OCI-LY7 (cell line): Measurements from ENCODE around the gene TCERG1L. TPM values are rescaled to one million over a fixed set of nuclear protein-coding genes. Genes with fewer than 3 reads are reported as not detected.

Experiments
- BruUV-seq: library from RNA; stranded (reverse); fragments of 400-500 nt; replicated peaks from 2 replicates; lab custom pipeline; 2021; lab: Mats Ljungman, UMichigan
- CTCF ChIA-PET: fragments of 300-600 bp; sonication (Branson Sonifier 250); formaldehyde crosslinking; loops from one replicate; lab custom pipeline; 2022; ENCODE audit warnings: antibody characterized with exemption; ENCODE audit not compliant: unreplicated experiment; lab: Charles Lee
- POLR2A ChIA-PET: fragments of 300-600 bp; sonication (Branson Sonifier 250); formaldehyde crosslinking; loops from one replicate; lab custom pipeline; 2022; ENCODE audit warnings: antibody characterized with exemption; lab: Charles Lee
- DNase-seq: peaks from one replicate; pipeline ENCODE4 v3.0.0-alpha.2; 2015; ENCODE audit warnings: low spot score
- H2AFZ ChIP-seq: fragments of 200-600 bp; sonication (generic), shearing (Covaris generic); 2 replicates; pipeline ENCODE4 v1.6.1; 2014; ENCODE audit warnings: mild to moderate bottlenecking, antibody characterized with exemption, low read length, moderate library complexity
- H3K27ac ChIP-seq: fragments of 200-600 bp; sonication (generic); 2 replicates; pipeline ENCODE4 v1.5.1; 2014; ENCODE audit warnings: mixed run types, low read depth, mild to moderate bottlenecking, moderate library complexity, low read length, inconsistent platforms; ENCODE audit not compliant: poor library complexity, severe bottlenecking
- H3K36me3 ChIP-seq: fragments of 200-600 bp; sonication (generic); 2 replicates; pipeline ENCODE4 v1.6.1; 2014; ENCODE audit warnings: mild to moderate bottlenecking, antibody characterized with exemption, low read length, moderate library complexity, mixed read lengths; ENCODE audit not compliant: insufficient read depth
- H3K4me1 ChIP-seq: fragments of 200-600 bp; sonication (generic); 2 replicates; pipeline ENCODE4 v1.5.1; 2014; ENCODE audit warnings: mild to moderate bottlenecking, low read length; ENCODE audit not compliant: insufficient read depth, poor library complexity, severe bottlenecking
- H3K4me2 ChIP-seq: fragments of 200-600 bp; sonication (generic); 2 replicates; pipeline ENCODE4 v1.6.1; 2014; ENCODE audit warnings: mild to moderate bottlenecking, low read length
- H3K4me3 ChIP-seq: fragments of 200-600 bp; sonication (generic); 2 replicates; pipeline ENCODE4 v1.5.1; 2014; ENCODE audit warnings: mild to moderate bottlenecking, low read depth, low read length; ENCODE audit not compliant: poor library complexity, severe bottlenecking
- H3K79me2 ChIP-seq: fragments of 200-600 bp; sonication (generic); 2 replicates; pipeline ENCODE4 v1.6.1; 2016; ENCODE audit warnings: low read depth, mild to moderate bottlenecking, low read length, moderate library complexity, mixed read lengths; ENCODE audit not compliant: insufficient read depth
- H3K9me2 ChIP-seq: fragments of 200-600 bp; sonication (generic); 2 replicates; pipeline ENCODE4 v1.6.1; 2016; ENCODE audit warnings: mild to moderate bottlenecking, low read length, mixed read lengths; ENCODE audit not compliant: insufficient read depth
- H3K9me3 ChIP-seq: fragments of 200-600 bp; sonication (generic); 2 replicates; pipeline ENCODE4 v1.6.1; 2014; ENCODE audit warnings: mild to moderate bottlenecking, mixed run types, low read length, mixed read lengths
- H4K20me1 ChIP-seq: fragments of 200-600 bp; sonication (generic); 2 replicates; pipeline ENCODE4 v1.6.1; 2014; ENCODE audit warnings: mild to moderate bottlenecking, antibody characterized with exemption, low read length, moderate library complexity, mixed read lengths; ENCODE audit not compliant: insufficient read depth
- EZH2phosphoT487 ChIP-seq: fragments of 200-600 bp; sonication (generic); IDR thresholded peaks from 2 replicates; pipeline ENCODE4 v1.6.1; 2018; ENCODE audit warnings: low read depth, borderline replicate concordance, mild to moderate bottlenecking, mixed run types, antibody characterized with exemption, low read length, moderate library complexity, mixed read lengths
- intact Hi-C: fragments of 100-400 bp; cut with micrococcal nuclease; formaldehyde crosslinking; loops from one replicate; pipeline ENCODE4 v1.10.0; 2022; ENCODE audit not compliant: unreplicated experiment
- total RNA-seq, 2 experiments: library from RNA; depleted of rRNA in 1 of 2; stranded (reverse); fragments of >200 nt in 1 of 2; shearing (Covaris generic) in 1 of 2; gene quantifications; 2 replicates each; pipeline ENCODE4 v1.2.3, GENCODE V29; 2014 to 2022
- TF ChIP-seq, protein P1 (sequence below): fragments of 200-600 bp; sonication (generic); conservative IDR thresholded peaks from 2 replicates; pipeline ENCODE4 v1.5.1; 2014; ENCODE audit warnings: mild to moderate bottlenecking, antibody characterized with exemption, low read length, moderate library complexity, mixed read lengths

The TCERG1L gene
- total RNA-seq, 2 experiments from 2014 or later: not detected

DNA sequence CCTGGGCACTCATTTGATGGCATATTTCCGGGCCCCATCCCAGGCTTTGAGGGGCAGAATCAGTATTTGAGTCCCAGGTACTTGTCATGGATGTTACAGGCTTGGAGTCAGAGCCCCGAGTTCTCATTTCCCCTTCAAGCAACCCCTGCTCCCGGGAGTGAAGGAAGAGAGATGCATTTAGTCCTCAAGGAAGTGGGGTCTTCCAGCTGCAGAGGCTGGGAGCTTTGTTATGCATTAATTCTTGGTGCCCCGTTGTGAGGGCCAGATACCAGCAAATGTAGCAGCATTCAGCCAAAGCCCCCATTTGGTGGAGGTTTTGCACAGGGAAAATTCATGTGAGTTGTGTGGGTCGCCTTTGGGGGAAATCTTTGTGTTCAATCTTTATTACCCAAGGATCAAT lies 38.7 kb upstream of the TCERG1L start:
- Histone ChIP-seq H3K36me3 (no peaks in the 10 kb centered on the region), H3K9me2 (no peaks in the 10 kb centered on the region), H3K27ac (no peak overlapping the region), H2AFZ (no peak overlapping the region), H3K4me1 (no peaks in the 10 kb centered on the region), H4K20me1 (no peaks in the 10 kb centered on the region), H3K79me2 (no peaks in the 10 kb centered on the region), H3K4me3 (no peak overlapping the region), H3K9me3 (no peaks in the 10 kb centered on the region), H3K4me2 (no peak overlapping the region)
- POLR2A ChIA-PET: no interaction called here
- TF ChIP-seq EZH2phosphoT487: no peak
- TF ChIP-seq, protein P1, sequence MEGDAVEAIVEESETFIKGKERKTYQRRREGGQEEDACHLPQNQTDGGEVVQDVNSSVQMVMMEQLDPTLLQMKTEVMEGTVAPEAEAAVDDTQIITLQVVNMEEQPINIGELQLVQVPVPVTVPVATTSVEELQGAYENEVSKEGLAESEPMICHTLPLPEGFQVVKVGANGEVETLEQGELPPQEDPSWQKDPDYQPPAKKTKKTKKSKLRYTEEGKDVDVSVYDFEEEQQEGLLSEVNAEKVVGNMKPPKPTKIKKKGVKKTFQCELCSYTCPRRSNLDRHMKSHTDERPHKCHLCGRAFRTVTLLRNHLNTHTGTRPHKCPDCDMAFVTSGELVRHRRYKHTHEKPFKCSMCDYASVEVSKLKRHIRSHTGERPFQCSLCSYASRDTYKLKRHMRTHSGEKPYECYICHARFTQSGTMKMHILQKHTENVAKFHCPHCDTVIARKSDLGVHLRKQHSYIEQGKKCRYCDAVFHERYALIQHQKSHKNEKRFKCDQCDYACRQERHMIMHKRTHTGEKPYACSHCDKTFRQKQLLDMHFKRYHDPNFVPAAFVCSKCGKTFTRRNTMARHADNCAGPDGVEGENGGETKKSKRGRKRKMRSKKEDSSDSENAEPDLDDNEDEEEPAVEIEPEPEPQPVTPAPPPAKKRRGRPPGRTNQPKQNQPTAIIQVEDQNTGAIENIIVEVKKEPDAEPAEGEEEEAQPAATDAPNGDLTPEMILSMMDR: no peak
- DNase-seq: no peak
- no TSS peak for BruUV-seq
- intact Hi-C loops: no loop called here
- CTCF ChIA-PET: no interaction called here

DNA sequence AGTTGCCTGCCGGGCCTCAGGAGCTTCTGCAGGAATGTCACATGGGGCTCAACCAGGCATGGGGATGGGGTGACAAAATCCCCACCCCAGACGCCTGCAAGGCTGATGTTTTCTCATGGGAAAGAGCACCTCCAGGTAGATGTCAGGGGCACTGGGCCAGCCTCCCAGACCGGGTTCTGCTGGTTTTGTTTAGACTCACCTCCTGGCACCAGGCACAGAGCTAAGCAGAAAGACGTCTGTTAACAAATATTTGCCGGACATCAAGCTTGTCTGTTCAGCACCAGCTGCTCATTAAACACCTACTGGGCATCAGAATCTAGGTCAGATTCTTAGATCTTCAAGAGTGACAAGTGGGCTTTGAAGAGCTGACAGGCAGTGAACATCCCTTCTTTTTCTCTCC lies 34.9 kb upstream of the TCERG1L start:
- Histone ChIP-seq H3K4me3 (no peak overlapping the region), H3K27ac (no peak overlapping the region), H3K4me1 (no peaks in the 10 kb centered on the region), H2AFZ (no peak overlapping the region), H3K9me2 (no peaks in the 10 kb centered on the region), H4K20me1 (no peaks in the 10 kb centered on the region), H3K4me2 (no peak overlapping the region), H3K9me3 (no peaks in the 10 kb centered on the region), H3K79me2 (no peaks in the 10 kb centered on the region), H3K36me3 (no peaks in the 10 kb centered on the region)
- ChIA-PET CTCF (no interaction called here), POLR2A (no interaction called here)
- intact Hi-C loops: no loop called here
- no peak for DNase-seq
- TF ChIP-seq, protein P1: no peak
- no peak for TF ChIP-seq EZH2phosphoT487
- BruUV-seq: no TSS peak

DNA sequence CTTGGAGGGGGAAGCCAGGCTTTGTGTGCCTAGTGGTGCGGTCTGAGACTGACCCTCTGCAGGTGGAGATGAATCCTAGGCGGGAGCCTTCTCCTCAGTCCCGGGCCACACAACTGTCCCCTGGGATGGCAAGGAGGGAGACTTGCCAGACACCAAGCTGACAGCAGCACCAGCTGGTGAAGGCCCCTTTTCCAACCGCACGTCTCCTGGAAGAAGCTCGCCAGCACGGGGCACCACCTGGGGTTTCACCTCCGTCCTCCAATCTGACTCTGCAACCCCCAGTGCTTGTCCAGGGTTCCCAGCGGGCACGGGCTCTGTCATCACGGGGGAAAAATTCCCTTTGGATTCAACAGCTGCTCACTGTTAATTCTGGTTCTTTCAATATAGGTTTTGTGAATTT lies 34.2 kb upstream of the TCERG1L start:
- CTCF ChIA-PET: no interaction called here
- no peaks in the 10 kb centered on the region for H3K4me1 ChIP-seq

More for the DNA sequence above, 34.2 kb upstream of the TCERG1L start:
- no peaks in the 10 kb centered on the region for H3K79me2 ChIP-seq
- intact Hi-C loops: no loop called here
- H3K4me2 ChIP-seq: no peak overlapping the region
- POLR2A ChIA-PET: no interaction called here
- TF ChIP-seq, protein P1: no peak
- TF ChIP-seq EZH2phosphoT487: no peak
- H3K4me3 ChIP-seq: no peak overlapping the region
- H2AFZ ChIP-seq: no peak overlapping the region
- DNase-seq: no peak
- no peak overlapping the region for H3K27ac ChIP-seq
- no peaks in the 10 kb centered on the region for H3K9me2 ChIP-seq
- no peaks in the 10 kb centered on the region for H3K36me3 ChIP-seq
- no TSS peak for BruUV-seq
- no peaks in the 10 kb centered on the region for H3K9me3 ChIP-seq
- no peaks in the 10 kb centered on the region for H4K20me1 ChIP-seq
